HCT116 (cell line): ENCODE data around the gene PRLR. TPM values are rescaled to one million over a fixed set of nuclear protein-coding genes. Genes with fewer than 3 reads are reported as not detected.

ENCODE experiments used
- ATAC-seq: fragments of 200-7000 bp; cut with Tn5 transposase; 2 replicates; pipeline ENCODE4 v1.9.1; 2020; ENCODE audit warnings: mild to moderate bottlenecking, moderate library complexity
- BruUV-seq: library from RNA; stranded (reverse); fragments of 400-500 nt; replicated peaks from 2 replicates; lab custom pipeline; 2021; lab: Mats Ljungman, UMichigan
- CTCF ChIA-PET: fragments of 300-600 bp; sonication (Branson Sonifier 250); formaldehyde crosslinking; loops from one replicate; lab custom pipeline; 2021; ENCODE audit warnings: antibody characterized with exemption; lab: Charles Lee
- POLR2A ChIA-PET: fragments of 300-600, 350-600 bp; sonication (Branson Sonifier 250); formaldehyde crosslinking; loops from one replicate; lab custom pipeline; 2021; ENCODE audit warnings: antibody characterized with exemption; lab: Charles Lee
- RAD21 ChIA-PET, 2 experiments: fragments of 300-600 bp; sonication (Branson Sonifier 250); formaldehyde crosslinking; loops; one replicate each; lab custom pipeline; 2023; ENCODE audit warnings: low total read pairs in 2 of 2; ENCODE audit not compliant: uncharacterized antibody in 2 of 2, unreplicated experiment in 2 of 2, low non-redundant PET in 1 of 2; lab: Charles Lee
- DNase-seq: peaks from one replicate; pipeline ENCODE4 v3.0.0-alpha.2; 2010; ENCODE audit warnings: low read depth, low spot score
- H2AFZ ChIP-seq: fragments of 200-600 bp; shearing (Covaris generic), sonication (generic); 2 replicates; pipeline ENCODE4 v1.6.1; 2017; ENCODE audit warnings: low read depth, mixed run types, mixed read lengths, antibody characterized with exemption, low read length; ENCODE audit not compliant: poor library complexity, severe bottlenecking
- H3K27ac ChIP-seq: 2 replicates; pipeline ENCODE4 v1.5.1; 2012; ENCODE audit warnings: low read depth, low read length
- H3K27me3 ChIP-seq: fragments of 200-600 bp; sonication (generic); 2 replicates; pipeline ENCODE4 v1.6.1; 2016; ENCODE audit warnings: mixed run types, low read length, mixed read lengths; ENCODE audit not compliant: insufficient read depth
- H3K36me3 ChIP-seq, 2 experiments: fragments of 200-500 bp in 1 of 2; fragments of 200-600 bp in 1 of 2; sonication (Bioruptor generic) in 1 of 2; sonication (generic) in 1 of 2; 2 replicates each; pipeline versions ENCODE4 v1.5.1 to v1.6.1; 2014 to 2016; ENCODE audit warnings: low read length in 2 of 2, inconsistent platforms in 1 of 2, mixed read lengths in 1 of 2, mixed run types in 1 of 2; ENCODE audit not compliant: insufficient read depth in 2 of 2, control insufficient read depth in 1 of 2
- H3K4me1 ChIP-seq, 2 experiments: fragments of 200-600 bp in 1 of 2; sonication (generic) in 1 of 2; 2 replicates each; pipeline versions ENCODE4 v1.5.1 to v1.6.1; 2012 to 2017; ENCODE audit warnings: low read length in 2 of 2, inconsistent platforms in 1 of 2, mild to moderate bottlenecking in 1 of 2, mixed read lengths in 1 of 2, mixed run types in 1 of 2, moderate library complexity in 1 of 2; ENCODE audit not compliant: insufficient read depth in 2 of 2, control insufficient read depth in 1 of 2
- H3K4me2 ChIP-seq: fragments of 200-600 bp; sonication (generic); 2 replicates; pipeline ENCODE4 v1.6.1; 2017; ENCODE audit warnings: mixed run types, low read length, mixed read lengths
- H3K4me3 ChIP-seq, 2 experiments: fragments of 200-600 bp in 1 of 2; sonication (generic) in 1 of 2; replicated peaks in 1 of 2; 2 replicates each; pipeline ENCODE4 v1.5.1; 2011 to 2016; ENCODE audit warnings: low read length in 2 of 2, control low read depth in 1 of 2, low read depth in 1 of 2, mild to moderate bottlenecking in 1 of 2, mixed read lengths in 1 of 2, mixed run types in 1 of 2
- H3K79me2 ChIP-seq: fragments of 200-600 bp; sonication (generic); 2 replicates; pipeline ENCODE4 v1.6.1; 2017; ENCODE audit warnings: mild to moderate bottlenecking, mixed run types, low read length, moderate library complexity, mixed read lengths; ENCODE audit not compliant: insufficient read depth
- H3K9ac ChIP-seq: fragments of 200-600 bp; sonication (generic); 2 replicates; pipeline ENCODE4 v1.6.1; 2016; ENCODE audit warnings: low read length, mixed read lengths
- H3K9me2 ChIP-seq: fragments of 200-600 bp; sonication (generic), shearing (Covaris generic); 2 replicates; pipeline ENCODE4 v1.6.1; 2017; ENCODE audit warnings: mixed run types, mild to moderate bottlenecking, moderate library complexity; ENCODE audit not compliant: insufficient read depth
- H3K9me3 ChIP-seq, 2 experiments: fragments of 200-500 bp in 1 of 2; fragments of 200-600 bp in 1 of 2; sonication (Bioruptor generic) in 1 of 2; sonication (generic) in 1 of 2; 2 replicates each; pipeline ENCODE4 v1.6.1; 2014 to 2017; ENCODE audit warnings: low read length in 2 of 2, mixed read lengths in 2 of 2, inconsistent platforms in 1 of 2, low read depth in 1 of 2, mild to moderate bottlenecking in 1 of 2, mixed run types in 1 of 2, moderate library complexity in 1 of 2; ENCODE audit not compliant: control insufficient read depth in 1 of 2, insufficient read depth in 1 of 2
- H4K20me1 ChIP-seq: fragments of 200-600 bp; sonication (generic), shearing (Covaris generic); 2 replicates; pipeline ENCODE4 v1.6.1; 2017; ENCODE audit warnings: mixed run types, mild to moderate bottlenecking, moderate library complexity; ENCODE audit not compliant: insufficient read depth
- ATF3 ChIP-seq: IDR thresholded peaks from 2 replicates; pipeline ENCODE4 v1.6.1; 2012
- CEBPB ChIP-seq: IDR thresholded peaks from 2 replicates; pipeline ENCODE4 v1.6.1; 2012; ENCODE audit warnings: low read depth
- EGR1 ChIP-seq: IDR thresholded peaks from 2 replicates; pipeline ENCODE4 v1.6.1; 2012; ENCODE audit warnings: low read depth
- ELF1 ChIP-seq: IDR thresholded peaks from 2 replicates; pipeline ENCODE4 v1.6.1; 2012; ENCODE audit warnings: low read depth, borderline replicate concordance
- EZH2 ChIP-seq: fragments of 200-600 bp; sonication (generic); IDR thresholded peaks from 2 replicates; pipeline ENCODE4 v1.6.1; 2017; ENCODE audit warnings: antibody characterized with exemption, mixed run types
- EZH2phosphoT487 ChIP-seq: fragments of 200-600 bp; IDR thresholded peaks from 2 replicates; pipeline ENCODE4 v1.6.1; 2018; ENCODE audit warnings: antibody characterized with exemption, borderline replicate concordance
- JUND ChIP-seq: IDR thresholded peaks from 2 replicates; pipeline ENCODE4 v1.6.1; 2012
- MAX ChIP-seq: IDR thresholded peaks from 2 replicates; pipeline ENCODE4 v1.6.1; 2012
- POLR2AphosphoS5 ChIP-seq: IDR thresholded peaks from 2 replicates; pipeline ENCODE4 v1.6.1; 2011; ENCODE audit warnings: mild to moderate bottlenecking, low read depth, low read length, moderate library complexity
- RAD21 ChIP-seq: IDR thresholded peaks from 2 replicates; pipeline ENCODE4 v1.6.1; 2012; ENCODE audit warnings: low read depth, mild to moderate bottlenecking
- SIN3A ChIP-seq: IDR thresholded peaks from 2 replicates; pipeline ENCODE4 v1.6.1; 2012; ENCODE audit warnings: low read depth
- SP1 ChIP-seq: IDR thresholded peaks from 2 replicates; pipeline ENCODE4 v1.6.1; 2012; ENCODE audit warnings: low read depth
- SRF ChIP-seq: IDR thresholded peaks from 2 replicates; pipeline ENCODE4 v1.6.1; 2012; ENCODE audit warnings: low read depth
- YY1 ChIP-seq: IDR thresholded peaks from 2 replicates; pipeline ENCODE4 v1.6.1; 2011; ENCODE audit warnings: low read length, low read depth, moderate library complexity, mild to moderate bottlenecking; ENCODE audit not compliant: insufficient replicate concordance; ENCODE audit errors: extremely low read depth
- ZFX ChIP-seq: fragments of 450-650 bp; IDR thresholded peaks from 2 replicates; pipeline ENCODE4 v1.6.1; 2017
- intact Hi-C: fragments of 100-400 bp; cut with micrococcal nuclease; formaldehyde crosslinking; loops from 2 replicates; pipeline ENCODE4 v1.10.0; 2022
- total RNA-seq: library from RNA; stranded (reverse); gene quantifications from one replicate; pipeline ENCODE4 v1.2.1, GENCODE V29; 2021; ENCODE audit not compliant: unreplicated experiment
- TF ChIP-seq, protein P1 (sequence below): IDR thresholded peaks from 2 replicates; pipeline ENCODE4 v1.6.1; 2011; ENCODE audit warnings: mild to moderate bottlenecking, low read length, moderate library complexity; ENCODE audit not compliant: insufficient replicate concordance; ENCODE audit errors: extremely low read depth

The PRLR gene
- total RNA-seq, 1 experiment from 2014 or later, result 0.10 TPM

DNA sequence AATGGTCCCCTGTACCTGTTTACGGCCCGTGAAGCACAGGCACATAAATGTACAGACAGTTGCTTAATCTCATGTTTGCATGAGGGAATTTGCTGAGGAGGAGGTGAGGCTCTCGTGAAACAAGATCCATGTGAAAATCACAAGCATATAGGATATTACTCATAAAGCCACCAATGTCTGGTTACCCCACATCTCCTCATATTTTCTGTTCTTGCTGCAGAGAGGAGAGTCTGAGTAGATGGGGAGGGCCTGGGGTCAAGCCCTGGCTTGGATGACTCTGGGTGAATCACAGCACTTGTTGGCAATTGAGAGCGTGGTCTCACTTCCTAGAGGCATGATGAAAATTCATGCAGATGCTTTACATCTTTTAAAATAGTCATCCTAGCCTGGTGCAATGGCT lies 183.5 kb downstream of the PRLR start:
- H3K79me2 ChIP-seq, result no peaks in the 10 kb centered on the region
- H3K4me1 ChIP-seq, result no peaks in the 10 kb centered on the region
- CTCF ChIA-PET, result no interaction called here
- H3K4me2 ChIP-seq, result no peak overlapping the region
- H2AFZ ChIP-seq, result no peak overlapping the region
- no peak overlapping the region for H3K4me3 ChIP-seq
- peaks cover 50% of the 10 kb centered on the region for H3K27me3 ChIP-seq
- no peak overlapping the region for H3K27ac ChIP-seq
- intact Hi-C loops, result no loop called here
- TF ChIP-seq ELF1 (no peak), MAX (no peak), ZFX (no peak), SIN3A (no peak), YY1 (no peak), EZH2phosphoT487 (no peak), EGR1 (no peak), CEBPB (no peak), JUND (no peak), SP1 (no peak), ATF3 (no peak), RAD21 (no peak), POLR2AphosphoS5 (no peak), EZH2 (no peak), SRF (no peak)
- TF ChIP-seq, protein P1, sequence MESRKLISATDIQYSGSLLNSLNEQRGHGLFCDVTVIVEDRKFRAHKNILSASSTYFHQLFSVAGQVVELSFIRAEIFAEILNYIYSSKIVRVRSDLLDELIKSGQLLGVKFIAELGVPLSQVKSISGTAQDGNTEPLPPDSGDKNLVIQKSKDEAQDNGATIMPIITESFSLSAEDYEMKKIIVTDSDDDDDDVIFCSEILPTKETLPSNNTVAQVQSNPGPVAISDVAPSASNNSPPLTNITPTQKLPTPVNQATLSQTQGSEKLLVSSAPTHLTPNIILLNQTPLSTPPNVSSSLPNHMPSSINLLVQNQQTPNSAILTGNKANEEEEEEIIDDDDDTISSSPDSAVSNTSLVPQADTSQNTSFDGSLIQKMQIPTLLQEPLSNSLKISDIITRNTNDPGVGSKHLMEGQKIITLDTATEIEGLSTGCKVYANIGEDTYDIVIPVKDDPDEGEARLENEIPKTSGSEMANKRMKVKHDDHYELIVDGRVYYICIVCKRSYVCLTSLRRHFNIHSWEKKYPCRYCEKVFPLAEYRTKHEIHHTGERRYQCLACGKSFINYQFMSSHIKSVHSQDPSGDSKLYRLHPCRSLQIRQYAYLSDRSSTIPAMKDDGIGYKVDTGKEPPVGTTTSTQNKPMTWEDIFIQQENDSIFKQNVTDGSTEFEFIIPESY, result no peak
- TF ChIP-seq, all 23 proteins: peak for 0
- H3K36me3 ChIP-seq, result no peaks in the 10 kb centered on the region
- DNase-seq, result no peak
- H3K9me3 ChIP-seq, result no peaks in the 10 kb centered on the region
- no peak for ATAC-seq
- ChIA-PET POLR2A (no interaction called here), RAD21 (no interaction called here)
- no TSS peak for BruUV-seq
- no peak overlapping the region for H3K9ac ChIP-seq
- H3K9me2 ChIP-seq, result no peaks in the 10 kb centered on the region
- H4K20me1 ChIP-seq, result no peaks in the 10 kb centered on the region
